Central memory CD4-positive, alpha-beta T cell (primary cell): Measurements from ENCODE around the gene GNAQ.

Experiments
- DNase-seq: peaks from one replicate; pipeline ENCODE4 v3.0.0; 2022
- total RNA-seq, 3 experiments: gene quantifications; one replicate each; lab custom pipeline; 2026; lab: John Stamatoyannopoulos, UW

The GNAQ gene
- total RNA-seq = 44.4 to 123 (median 102) reads per million in 3 experiments

DNA sequence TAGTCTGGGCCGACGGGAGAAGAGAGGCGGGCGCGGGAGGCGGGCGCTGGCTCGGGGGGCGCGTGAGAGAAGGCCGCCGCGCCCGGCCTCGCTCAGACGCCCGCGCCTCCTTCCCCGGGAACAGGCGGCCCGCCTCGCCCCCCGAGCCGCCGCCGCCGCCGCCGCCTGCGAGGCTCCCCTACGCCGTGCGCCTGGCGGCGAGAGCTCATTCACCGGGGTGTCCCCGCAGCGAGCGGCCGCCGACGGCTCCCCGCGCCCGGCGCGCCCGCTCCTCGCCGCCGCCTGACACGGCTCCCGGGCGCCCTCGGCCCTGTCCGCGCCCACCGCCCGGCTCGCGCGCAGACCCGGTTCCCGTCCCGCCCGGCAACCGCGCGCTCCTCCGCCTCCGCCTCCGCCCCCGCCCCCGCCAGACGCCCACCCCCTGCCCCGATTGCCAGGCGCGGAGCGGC is at the start of gene GNAQ:
TSS of gene GNAQ (minus strand) at position 368 of the 449 bp plus-strand sequence. CDS start 576 bp downstream, outside the sequence.
- no peak for DNase-seq

DNA sequence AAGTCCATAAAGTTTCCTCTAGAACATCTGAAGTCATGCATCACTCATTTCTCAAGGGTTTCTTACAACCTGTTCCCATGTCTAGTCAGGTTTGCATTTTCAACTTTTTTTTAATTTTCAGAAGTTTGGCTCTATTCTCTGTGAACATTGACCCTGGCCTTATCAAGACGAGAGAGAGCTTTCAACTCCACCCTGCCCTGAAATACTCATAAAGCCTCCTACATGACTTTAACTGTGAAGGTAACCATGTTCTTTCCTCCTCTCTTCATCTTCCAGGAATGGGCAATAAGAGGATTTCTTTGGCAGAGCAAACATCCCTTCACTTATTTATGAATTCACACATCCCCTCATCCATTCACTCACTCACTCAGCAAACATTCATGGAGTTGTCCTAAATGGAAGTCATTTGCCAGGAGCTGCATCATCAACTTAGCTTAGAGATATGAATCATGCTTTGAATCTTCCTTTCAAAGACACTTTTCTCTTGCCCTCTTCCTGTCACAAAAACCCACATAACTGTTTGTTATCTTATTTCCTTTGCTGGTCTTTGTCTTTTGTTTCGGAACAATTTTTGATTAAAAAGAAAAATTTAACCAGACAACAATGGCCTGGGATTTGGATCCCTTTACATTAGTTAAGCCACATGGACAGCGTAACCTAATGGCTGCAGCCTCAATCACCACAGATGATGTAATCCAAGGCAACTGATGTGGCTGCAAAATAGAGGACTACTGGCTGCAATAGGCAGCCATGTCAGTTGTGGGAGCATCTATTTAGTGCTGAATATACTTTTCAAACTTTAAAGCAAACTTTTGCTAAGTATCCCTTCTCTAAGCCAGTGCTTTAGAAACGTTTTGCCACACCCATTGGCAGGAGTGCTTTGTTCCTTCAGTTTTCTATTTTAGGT is 43.0 kb upstream of the GNAQ start:
- DNase-seq = peak; percentile 45

DNA sequence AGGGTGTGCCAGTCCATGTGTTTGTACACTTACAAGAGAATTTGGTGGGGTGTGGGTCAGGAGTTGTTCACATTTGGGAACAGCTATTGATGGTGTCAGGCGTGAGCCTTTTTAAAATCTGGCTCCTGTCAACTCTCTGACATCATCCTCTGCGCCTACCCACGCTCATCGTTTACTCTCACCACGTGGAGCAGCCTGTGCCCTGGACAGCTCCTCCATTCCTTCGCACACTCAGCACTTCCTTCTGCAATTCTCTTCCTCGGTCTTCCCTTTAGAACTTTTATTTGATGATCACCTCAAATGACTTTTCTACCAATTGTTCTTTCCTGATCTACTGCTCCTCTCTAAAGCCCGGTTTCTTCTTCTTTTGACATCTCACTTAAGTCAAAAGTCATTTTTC is 42.1 kb upstream of the GNAQ start:
- no peak for DNase-seq

DNA sequence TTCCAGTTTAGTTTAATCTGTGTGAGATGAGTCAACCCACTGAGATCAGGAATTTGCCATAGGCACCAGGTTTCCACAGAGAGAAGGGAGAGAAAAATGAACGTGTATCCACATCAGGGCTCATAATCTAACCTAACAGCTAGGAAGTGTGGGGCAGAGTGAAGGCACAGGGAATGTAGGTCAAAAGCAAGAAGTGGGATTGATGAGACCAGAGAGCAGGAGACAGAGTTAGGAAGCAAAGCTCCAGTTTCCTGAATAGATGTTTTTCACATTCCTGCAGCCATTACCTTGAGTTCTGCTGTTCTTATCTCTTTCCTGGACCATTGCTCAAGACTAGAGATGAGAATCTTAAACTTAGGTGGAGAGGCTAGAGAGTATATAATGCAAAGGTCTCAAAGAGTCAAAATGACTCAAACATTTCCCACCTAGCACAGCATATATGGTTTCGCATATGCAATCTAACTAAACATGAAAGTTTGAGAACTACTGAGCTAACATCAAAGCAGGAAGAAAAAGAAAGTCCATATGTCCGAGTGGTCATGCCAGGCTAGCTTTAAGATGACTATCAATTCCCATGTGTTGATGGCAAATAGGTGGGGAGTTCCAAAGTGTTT is 41.1 kb upstream of the GNAQ start:
- no peak for DNase-seq

DNA sequence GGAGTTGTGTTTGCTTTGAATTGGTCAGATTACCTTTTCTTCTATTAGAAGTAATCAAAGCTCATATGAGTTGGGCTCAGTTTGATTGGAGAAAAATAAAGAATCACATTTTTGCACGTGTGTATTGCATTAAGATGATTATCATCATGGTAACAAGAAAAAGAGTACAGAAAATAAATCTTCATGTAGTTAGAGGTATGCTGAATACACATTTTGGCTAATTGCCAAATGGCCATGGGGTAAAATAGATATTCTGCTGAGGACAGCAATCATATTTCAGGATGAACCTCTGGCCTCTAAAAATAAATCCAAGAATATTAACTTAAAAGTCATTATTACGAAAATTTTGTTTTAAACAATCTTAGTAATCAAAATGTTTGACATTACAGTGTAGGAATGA is 38.9 kb upstream of the GNAQ start:
- DNase-seq = no peak

DNA sequence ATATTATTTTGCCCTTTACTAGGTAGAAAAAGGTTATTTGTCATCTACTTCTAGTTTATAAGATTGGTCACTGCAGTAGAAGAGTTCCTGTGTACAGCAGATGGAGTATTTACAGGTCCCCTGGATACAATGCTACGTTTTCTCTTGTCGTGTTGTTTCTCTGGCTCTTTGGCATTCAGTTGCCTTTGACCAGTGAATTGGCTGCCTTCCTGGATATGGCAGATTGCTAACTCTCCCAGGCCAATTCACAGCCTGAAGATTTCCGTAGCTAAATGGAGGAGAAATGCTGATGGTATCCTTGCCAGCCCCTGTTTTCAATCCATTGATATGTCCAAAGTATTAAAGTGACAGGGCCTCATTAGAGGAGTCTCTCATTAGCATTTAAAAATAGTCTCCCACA is 32.5 kb upstream of the GNAQ start:
- DNase-seq = no peak

DNA sequence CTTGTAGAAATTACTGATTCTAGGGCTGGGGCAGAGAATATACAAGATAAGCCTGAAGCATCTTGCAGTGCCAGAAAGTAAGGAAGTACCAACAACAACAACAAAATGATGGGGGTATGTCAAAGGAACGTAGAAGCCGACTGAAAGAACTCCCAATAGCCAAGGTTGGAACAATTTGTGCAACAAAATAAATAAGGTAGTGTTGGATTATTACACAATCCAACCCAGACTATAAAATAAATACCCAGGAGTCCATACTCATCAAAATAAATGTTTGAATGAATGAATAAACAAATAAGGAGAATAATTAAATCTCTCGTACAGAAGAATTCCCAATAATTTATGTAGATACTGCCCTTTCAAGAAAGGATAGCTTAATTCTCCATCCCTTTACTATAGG is 31.1 kb upstream of the GNAQ start:
- no peak for DNase-seq

DNA sequence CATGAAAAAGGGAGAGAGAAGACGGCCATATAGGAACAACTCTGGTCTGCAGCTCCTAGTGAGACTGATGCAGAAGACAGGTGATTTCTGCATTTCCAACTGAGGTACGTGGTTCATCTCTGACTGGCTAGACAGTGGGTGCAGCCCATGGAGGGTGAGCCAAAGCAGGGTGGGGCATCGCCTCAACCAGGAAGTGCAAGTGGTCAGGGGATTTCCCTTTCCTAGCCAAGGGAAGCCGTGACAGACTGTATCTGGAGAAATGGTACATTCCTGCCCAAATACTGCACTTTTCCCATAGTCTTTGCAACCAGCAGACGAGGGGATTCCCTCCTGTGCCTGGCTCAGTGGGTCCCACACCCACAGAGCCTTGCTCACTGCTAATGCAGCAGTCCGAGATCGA is 22.6 kb upstream of the GNAQ start:
- DNase-seq = peak; percentile 44

DNA sequence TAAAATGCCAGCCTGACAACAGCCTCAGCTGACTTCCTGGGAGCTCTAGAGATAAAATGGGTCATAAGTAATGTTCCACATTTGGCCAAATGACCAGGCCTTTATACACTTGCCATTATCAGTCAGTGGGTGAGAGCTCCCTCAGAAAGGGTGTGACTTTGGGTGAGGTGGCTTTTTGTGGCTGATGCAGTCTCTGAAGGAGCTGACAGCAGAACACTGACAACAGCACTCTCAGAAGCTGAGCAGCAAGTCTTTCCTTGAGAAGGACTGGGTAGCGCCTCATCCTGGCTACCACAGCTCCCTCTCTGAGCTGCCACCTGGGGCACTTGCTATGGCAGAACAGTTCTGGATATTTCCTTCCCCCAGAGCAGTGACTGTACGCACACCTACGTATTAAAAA is 22.0 kb upstream of the GNAQ start:
- DNase-seq = no peak

DNA sequence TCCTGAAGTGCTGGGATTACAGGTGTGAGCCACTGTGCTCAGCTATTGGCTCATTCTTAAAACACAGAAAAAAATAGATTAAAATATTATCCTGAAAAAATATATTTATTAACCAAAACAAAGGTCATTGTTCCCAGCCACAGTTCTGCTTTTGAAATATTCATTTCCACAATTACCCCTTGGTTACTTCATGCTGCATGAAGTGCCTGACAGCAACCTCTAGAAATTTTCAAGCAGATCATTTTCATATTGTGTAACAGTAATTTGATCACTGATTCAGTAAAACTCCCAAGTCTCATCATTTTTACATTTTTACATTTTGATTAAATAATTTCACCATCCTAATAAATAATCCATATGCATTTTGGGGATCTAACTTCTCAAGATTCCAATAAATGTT is 18.8 kb upstream of the GNAQ start:
- DNase-seq = no peak

DNA sequence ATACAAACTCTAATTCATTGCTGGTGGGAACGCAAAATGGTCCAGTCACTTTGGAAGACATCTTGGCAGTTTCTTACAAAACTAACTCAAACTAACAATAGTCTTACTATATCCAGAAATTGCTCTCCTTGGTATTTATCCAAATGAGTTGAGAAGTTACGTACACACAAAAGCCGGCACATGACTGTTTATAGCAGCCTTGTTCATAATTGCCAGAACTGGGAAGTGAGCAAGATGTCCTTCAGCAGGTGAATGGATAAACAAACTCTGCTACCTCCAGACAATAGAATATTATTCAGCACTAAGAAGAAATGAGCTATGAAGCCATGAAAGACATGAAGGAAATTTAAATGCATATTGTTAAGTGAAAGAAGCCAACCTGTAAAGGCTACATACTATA is 17.9 kb upstream of the GNAQ start:
- no peak for DNase-seq

DNA sequence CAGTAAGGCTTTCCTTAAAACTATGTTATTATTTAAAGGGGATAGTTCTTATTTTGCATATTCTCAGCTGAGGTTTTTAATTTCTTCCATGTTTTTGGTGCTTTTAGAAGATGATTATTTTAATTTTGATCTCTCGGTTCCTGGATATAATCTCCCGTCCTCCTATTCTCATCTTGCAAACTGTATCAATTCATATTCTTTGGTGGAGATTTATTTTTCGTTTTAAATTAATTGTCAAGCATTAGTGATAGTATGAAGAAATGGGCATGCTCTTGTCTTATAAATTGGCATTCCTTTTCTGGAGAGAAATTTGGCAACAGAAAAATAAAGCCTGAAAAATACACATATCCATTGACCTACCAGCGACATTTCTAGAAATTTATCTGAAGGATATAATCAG is 15.5 kb upstream of the GNAQ start:
- DNase-seq = no peak

DNA sequence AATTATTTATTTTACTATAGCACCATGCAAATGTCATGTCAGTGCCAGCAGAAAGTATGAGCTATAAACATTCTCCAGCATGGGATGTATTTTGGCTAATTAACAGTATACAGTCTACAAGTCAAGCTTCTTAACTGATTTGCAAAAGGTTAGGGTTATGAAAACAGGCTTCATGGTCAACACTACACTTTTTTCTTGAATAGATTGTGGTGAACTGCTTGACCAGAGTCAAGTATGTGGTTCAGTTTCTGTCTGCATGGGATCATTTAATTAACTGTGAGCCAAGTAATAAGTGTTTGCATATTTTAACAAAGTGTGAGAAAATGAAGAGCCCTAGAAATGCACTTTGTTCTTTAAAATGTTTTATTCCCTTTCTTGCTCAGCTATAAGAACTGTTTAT is 14.5 kb upstream of the GNAQ start:
- no peak for DNase-seq

DNA sequence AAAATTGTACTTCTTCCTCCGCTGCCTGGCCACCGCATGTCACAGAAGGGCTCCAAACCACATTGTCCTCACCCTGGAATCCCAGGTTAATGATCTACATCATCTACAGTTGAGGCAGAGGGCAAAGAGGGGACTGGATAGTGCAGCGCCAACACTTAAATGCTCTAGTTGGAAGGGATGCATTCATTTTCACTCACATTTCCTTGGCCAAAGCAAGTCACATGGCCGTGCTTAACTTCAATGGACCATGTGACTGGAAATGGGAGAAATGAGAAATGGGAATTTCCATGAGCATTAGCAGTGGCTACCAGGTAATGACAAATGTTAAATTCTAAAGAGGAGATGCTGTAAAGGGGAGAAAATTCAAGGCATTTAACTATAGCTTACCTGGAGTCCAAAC is 13.3 kb upstream of the GNAQ start:
- no peak for DNase-seq

DNA sequence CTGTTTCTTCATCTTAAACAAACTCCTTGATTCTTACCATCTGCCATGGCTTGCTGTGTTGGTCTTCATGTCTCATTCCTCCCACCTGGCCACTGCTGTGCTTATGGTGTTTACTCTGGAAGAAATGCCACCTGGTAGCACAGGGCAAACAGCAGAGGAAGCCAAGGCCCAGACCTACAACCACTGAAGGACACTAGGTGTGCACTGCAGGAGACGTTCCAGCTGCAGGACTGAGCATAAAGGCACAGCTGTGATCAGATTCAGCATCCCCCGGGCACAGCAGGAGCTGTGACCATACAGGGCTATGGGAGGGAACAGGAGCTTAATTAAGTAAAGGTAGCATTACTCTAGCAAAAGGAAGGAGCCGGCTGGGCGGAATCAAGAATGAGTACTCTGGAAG is 12.6 kb upstream of the GNAQ start:
- DNase-seq = no peak

DNA sequence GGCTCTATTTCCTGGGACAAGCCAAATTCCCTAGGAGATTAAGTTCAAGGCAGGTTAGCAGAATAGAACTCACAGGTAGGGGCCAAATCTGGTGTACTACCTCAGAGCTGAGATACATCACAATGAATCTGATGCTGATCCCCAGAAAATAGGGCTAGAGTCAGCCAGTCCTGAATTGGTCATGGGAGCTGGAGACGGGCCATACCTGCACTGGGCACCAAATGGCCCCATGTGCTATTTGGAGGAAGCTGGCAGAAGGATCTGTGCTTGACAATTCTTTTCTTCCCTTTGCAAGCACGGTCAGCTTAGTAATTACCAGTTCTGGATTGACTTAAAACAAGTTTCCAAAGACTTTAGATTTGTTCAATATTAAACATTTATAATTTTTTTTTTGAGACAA is 10.4 kb upstream of the GNAQ start:
- no peak for DNase-seq

DNA sequence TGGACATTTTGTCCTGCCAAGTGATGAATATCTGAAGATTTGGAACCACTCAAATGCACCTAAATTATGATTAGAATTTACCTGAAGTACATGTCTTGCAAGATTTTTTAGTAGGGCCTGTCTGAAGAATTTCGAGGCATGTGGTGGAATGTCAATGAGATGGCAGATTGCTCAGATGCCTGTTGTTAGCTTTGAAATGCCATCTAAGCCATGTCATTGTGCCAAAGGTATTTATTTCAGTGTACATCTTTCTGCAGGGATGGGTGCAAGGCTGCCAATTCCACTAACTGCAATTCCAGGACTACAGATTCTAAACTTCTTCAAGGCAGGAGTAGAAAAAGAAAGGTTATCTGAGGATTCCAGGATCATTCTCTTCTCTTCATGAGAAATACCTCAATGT is 9.1 kb upstream of the GNAQ start:
- DNase-seq = no peak

DNA sequence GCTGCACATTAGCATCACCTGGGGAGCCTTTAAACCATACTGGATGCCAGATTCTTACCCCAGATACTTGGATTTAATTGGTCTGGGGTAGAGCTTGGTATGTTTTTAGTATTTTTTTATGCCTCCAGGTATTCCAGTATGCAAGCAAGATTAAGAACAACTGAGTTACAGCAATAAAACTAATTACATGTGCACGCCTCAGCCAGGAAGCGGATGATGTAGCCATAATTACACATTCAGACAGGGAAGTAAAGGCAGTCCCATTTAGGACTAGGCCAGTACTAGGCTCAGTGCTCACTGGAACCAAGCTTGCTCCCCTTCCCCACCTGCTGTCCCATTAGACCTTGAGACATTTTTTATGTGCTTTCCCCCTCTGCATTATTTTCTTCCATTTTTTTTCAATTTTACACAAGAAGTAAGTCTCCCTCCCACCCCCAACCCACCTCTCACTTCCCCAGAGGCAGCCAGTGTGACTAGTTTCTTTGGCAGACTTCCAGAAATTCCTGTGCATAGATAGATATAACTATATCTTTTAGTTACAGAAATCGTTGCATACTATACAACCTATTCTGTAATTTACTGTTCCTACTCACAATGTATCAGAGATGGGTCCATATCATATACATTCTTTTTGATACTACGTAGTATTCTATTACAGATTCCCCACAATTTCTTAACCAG is 7.1 kb upstream of the GNAQ start:
- DNase-seq = no peak

DNA sequence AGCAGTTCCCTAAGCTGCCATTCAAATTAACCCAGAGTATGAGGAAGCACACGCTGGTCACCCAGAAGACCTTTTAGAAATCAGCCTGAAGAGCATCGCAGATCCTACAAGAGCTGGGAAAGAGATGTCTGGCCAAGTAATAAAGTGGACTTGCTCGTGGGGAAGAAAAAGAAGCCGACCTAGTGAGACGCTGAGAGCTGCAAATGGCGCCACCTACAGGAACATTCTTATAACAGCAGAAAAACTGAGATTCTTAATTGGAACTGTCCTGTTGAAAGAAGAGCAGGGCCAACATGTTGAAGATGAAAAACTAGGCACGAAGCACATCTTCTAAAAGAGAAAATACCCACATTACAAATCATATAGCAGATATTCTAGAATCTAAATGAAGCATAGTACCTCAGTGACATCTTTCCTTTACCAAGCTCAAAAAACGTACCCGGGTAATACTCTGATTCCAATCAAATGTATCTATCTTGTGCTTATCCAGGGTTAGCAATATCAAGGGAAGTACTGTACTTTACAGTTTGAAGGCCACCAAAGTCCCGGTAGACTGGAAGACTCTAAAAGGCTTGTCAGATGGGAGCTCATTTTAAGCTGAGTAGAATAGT is 3.9 kb upstream of the GNAQ start:
- peak; percentile 65 for DNase-seq

DNA sequence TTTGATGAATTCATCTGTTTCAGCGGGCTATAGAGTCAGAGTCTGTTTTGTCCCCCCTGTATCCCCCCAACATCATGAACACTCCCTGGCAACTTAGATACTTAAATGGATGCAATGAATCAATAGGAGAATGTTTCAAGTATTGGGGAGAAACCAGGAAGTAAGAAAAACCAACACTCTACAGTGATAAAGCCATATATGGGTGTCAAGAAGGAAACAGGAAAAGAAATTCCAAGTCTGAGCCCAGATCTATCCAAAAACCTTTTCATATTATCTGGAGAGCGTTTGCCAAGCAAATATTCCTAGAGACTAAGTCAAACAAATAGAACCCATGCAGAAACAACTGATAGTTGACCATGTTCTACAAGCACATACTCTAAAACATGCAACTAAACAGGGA is 2.3 kb upstream of the GNAQ start:
- DNase-seq = no peak

DNA sequence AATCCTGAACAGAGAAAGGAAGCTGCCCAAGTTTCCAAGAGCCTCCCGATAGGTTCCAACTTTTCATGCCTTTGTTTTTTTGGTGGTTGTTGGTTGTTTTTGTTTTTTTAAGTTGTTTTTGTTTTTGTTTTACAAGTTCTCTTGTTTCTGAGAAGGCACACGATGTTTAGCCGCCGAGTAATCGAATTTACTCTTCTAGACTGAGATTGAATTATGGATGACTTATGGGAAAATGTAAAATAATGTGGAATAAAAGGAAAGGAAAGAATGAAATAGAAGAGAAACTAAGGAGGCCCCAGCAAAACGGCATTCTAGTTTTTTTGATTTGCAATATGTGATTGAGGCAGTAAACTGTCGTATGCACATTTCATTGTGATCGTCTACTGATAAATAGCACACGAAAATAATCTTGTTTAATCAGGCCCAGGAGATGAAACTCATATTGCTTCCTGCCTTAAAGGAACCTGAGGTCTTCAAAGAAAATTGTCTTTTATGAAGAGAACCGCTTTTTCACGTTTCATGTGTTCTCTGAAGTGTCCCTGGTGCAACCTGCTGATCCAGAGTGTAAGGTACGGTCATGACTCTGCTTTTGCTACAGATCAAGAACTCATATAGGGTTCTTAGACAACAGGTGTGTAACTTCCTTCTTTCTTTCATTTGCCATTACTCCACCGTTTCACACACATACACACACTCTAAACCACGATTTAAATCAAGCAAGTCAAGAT is 1.3 kb upstream of the GNAQ start:
- DNase-seq = peak; percentile 52

DNA sequence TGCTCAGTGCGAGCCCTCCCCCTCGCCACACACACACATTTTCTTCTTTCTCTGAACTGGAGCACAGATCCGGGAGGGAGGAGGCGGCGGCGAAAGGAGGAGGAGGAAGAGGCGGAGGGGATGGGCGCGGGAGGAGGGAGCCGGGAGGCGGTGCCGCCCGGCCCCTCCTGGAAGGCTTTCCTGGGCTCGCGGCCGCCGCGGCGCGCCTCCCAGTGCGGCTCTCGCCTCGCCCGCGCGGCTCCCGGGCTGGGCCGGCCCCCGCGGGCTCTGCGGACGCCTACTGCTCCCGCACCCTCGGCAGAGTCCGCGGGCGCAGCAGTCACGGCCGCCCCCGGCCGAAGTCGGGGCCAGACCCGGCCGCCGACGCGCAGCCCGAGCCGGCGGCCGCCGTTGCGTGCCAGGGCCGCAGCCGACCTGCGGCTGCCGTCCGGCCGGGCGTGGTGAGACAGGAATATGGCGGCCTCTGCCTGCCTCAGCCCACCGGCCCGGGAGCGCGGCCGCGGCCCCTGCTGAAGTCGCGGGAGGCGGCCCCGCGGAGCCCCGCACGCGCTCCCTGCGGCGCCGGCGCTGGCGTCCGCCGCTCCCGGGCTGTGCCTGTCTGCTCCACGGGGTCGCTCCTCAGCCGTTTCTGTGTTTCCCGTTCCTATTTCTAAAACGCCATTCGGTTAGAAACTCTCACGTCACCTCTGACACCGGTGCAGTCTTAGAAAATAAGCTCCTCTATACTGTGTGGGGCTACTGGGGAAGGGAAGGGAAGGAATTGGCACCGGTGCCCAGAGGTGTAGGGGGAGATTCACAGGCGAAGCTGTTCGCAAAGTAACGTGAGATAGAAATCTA is 500 bp upstream of the GNAQ start:
- DNase-seq = peak; percentile 71
